ENCODE results near the gene FAM236A. TPM values are rescaled to one million over a fixed set of nuclear protein-coding genes. Genes with fewer than 3 reads are reported as not detected.
"Not testable (repeated sequence)": the region's sequence is repeated elsewhere in the genome, so short reads cannot be mapped to it uniquely, and the experiment has no call there.

FAM236A gene
- polyA plus RNA-seq (ENCODE audit: insufficient read depth in 1 of 5, insufficient read length in 5 of 5, low replicate concordance in 1 of 5): under 1 TPM in 2 of 5 donors, not detected in 3; 0.27 to 0.34 TPM
- long read RNA-seq, donor 1: 0 reads
- long read RNA-seq, donor 2: 0 reads
- long read RNA-seq, donor 3: 0 reads
- long read RNA-seq, donor 4: 0 reads
- long read RNA-seq, donor 5: 0 reads
- long read RNA-seq, donor 6: 0 reads
- long read RNA-seq, donor 7: 0 reads
- long read RNA-seq, donor 8: 0 reads

DNA sequence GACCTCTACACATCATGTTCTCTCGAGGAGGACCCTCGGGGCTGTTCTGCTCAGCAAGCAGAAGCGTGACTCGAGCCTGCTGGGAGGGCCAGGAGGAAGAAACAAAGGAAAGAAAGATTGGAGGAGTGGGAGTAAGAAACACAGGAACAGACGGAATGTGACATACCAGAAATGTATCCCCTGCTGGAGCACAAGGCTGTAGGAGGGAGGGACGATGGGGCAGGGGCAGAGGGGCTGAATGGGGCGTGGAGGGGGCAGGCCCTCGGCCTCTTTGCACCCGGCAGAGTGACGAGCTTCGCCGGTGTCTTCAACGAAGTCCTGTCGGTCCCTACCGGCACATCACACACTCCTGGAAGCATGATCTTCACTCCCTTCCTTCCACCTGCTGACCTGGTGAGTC is at the start of gene FAM236A:
Gene FAM236A, plus strand, starts transcription at position 301 of the 400 bp plus-strand sequence. Its CDS starts 57 bp downstream, at position 358.
- DNase-seq: not testable (repeated sequence)

DNA sequence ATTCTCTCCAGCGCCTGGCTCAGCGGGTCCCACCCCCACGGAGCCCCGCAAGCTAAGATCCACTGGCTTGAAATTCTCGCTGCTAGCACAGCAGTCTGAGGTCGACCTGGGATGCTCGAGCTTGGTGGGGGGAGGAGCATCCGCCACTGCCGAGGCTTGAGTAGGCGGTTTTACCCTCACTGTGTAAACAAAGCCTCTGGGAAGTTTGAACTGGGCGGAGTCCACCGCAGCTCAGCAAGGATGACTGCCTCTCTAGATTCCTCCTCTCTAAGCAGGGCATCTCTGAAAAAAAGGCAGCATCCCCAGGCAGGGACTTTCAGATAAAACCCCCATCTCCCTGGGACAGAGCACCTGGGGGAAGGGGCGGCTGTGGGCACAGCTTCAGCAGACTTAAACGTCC is 48.3 kb upstream of the FAM236A start:
- DNase-seq: not testable (repeated sequence)

DNA sequence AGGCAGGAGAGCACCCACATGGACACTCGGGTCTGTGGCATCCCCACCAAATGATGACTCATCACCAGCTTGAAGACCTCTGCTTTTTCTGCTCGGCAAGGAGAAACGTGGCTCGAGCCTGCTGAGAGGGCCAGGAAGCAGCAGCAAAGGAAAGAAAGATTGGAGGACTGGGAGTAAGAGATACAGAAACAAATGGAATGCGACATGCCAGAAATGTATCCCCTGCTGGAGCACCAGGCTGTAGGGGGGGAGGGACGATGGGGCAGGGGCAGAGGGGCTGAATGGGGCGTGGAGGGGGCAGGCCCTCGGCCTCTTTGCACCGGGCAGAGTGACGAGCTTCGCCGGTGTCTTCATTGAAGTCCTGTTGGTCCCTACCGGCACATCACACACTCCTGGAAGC is 25.7 kb upstream of the FAM236A start, which contains the start of gene FAM236C:
Gene FAM236C, plus strand, starts transcription at position 301 of the 400 bp plus-strand sequence. CDS start 100 bp downstream, outside the sequence.
- DNase-seq: not testable (repeated sequence)

DNA sequence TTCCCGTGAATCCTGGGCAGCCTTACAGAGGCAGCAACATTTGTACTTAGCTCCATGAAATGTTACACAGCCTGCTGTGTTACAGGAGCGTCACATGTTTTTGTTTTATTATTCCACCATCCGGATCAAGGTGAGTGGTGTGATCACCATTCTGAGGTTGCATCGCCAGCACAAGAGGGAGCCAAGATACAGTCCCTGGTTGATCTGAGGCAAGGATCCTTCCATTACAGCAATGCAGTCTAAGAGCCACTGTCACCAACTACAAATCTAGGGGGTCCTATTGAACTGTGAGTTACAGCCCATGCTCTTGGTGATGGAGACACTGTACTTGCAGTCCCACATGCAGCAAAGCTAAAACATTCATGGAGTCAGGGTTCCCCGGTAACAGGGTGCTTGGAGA is 21.9 kb upstream of the FAM236A start:
- not testable (repeated sequence) for DNase-seq

DNA sequence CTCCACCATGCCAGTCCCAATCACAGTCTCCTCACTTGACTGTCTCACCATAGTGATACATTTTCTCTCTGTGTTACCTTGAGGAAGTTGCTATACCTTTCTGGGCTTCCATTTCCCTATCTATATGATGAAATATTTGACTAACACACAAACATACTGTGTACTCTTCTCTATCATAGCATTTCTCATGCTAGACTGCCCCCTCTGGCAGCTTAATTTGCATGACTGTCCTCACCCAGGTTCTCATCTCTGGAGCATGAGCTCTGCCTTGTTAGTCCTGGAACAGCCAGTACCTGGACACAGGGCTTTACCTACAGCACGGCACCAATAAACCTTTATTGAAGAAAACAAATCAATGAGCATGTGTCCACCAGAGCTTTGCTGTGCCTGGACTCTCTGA is 5.7 kb upstream of the FAM236A start:
- DNase-seq: not testable (repeated sequence)

DNA sequence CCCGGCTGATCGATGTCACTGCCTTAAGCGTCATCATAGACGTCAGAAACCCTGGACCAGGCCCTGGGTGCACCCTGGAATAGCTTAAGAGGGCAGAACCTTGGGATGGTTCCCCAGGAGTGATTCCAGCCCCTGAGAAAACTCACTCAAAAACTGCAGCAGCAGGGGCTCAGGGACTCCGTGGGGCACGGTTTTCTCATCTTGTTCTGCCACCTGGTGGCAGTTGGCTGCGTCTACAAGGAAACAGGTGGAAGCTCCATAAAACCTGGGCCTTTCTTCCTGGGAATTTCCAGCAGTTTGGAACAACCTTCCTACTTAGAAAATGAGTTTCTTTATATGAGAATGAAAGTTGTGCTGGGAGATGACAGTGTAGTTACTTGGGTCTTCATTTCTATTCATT is 1.6 kb upstream of the FAM236A start:
- not testable (repeated sequence) for DNase-seq

DNA sequence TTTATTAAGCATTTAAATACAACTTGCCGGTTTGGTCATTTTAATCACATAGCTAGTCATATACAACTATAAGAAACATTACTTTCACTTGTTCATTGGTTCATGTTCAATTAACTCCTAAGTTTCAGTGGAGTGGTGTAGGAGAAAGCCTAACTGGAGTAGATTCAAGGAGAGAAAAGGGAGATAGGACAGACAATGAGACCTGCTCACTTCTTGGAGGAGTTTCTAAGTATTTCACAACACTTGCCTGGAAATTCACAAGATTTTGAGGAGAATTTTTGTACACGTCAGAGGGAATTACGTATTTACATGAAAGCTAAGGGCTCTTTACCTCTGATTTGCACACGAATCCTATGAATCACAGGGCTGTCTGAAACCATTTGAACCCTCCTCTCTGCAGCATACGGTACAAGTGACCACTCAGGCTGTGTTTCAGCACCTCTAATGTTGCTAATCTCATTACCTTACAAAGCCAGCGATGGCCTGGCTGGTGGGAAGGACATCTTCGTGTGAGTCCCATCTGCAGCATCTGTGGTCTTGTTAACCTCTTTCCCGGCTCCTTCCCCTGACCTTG is 1.0 kb upstream of the FAM236A start:
- not testable (repeated sequence) for DNase-seq

DNA sequence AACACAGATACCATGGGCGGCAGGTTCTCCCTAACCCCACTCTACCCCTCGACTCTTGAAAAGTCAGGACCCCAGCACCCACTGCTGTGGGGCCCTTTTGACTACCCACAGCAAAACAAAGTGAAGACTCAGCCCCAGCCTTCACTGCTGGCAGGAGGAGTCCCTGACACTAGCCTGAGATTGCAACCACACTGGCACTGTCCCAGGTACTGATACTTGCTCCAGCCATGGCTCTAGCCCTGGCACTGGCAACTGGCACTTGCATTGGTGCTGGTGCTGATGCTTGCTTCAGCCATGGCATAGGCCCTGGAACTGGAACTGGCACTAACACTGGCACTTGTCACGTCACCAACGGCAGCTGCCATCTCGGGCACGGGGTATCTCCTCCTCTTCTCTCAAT is 4.3 kb downstream of the FAM236A start:
- not testable (repeated sequence) for DNase-seq

DNA sequence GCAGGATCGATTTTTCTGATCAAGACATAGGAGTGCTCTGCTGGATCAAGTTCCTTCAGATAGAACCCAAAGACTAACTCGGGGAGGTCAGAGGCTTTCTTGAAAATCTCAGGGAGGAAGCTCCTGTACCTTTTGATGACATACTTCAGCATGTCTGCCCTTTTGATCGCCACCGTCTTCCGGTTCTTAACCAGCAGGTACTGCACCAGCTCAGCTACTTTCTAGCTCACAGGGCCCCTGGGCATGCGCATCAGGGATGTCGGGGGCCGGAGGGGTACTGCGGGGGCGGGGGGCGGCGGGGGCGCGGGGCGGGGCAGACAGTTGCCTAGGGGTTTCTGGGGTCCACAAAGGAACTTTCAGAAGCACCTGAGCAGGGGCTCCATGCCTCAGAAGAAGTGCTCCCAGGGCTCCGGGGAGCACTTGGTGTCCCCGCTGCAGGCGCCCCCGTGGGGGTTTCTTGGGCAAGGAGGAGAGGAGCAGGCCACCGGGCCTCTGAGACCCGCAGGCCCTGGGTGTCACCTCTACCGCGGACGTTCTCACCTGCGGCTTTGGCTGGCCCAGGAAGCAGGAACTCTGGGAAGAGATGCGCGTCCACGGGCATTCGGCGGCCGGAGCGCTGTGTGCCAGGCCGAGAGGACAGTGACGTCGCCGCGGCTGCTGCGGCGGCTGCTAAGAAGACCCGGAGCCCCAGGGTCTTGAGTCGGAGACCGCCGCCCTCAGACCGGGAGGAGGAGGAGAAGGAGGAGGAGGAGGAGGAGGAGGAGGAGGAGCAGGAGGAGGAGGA is 5.2 kb downstream of the FAM236A start:
- not testable (repeated sequence) for DNase-seq

DNA sequence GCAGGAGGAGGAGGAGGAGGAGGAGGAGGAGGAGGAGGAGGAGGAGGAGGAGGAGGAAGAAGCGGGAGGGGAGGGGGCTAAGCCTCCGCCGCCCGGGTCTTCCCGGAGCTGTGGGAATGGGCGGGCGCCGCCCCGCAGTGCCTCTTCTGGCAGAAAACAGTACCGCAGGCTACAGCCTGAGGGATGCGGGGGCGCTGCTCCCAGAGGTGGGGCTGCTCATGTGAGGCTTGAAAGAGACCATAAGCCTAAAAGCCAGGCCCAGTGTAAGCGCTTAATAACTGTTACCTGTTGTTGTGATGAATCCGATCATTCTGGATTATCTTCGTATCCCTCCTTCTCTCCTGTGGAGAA is 5.8 kb downstream of the FAM236A start, which contains the start of gene DMRTC1:
Gene DMRTC1, minus strand, starts transcription at position 19 of the 351 bp plus-strand sequence. CDS start 68,143 bp downstream, outside the sequence.
- not testable (repeated sequence) for DNase-seq

DNA sequence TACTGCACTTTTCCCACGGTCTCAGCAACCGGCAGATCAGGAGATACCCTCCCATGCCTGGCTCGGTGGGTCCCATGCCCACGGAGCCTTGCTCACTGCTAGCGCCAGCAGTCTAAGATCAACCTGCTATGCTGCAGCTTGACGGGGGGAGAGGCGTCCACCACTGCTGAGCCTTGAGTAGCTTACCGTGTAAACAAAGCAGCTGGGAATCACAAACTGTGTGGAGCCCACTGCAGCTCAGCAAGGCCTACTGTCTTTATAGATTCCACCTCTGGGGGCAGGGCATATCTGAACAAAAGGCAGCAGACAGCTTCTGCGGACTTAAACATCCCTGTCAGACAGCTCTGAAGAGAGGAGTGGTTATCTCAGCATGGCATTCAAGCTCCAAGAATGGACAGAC is 22.0 kb downstream of the FAM236A start:
- DNase-seq: not testable (repeated sequence)

DNA sequence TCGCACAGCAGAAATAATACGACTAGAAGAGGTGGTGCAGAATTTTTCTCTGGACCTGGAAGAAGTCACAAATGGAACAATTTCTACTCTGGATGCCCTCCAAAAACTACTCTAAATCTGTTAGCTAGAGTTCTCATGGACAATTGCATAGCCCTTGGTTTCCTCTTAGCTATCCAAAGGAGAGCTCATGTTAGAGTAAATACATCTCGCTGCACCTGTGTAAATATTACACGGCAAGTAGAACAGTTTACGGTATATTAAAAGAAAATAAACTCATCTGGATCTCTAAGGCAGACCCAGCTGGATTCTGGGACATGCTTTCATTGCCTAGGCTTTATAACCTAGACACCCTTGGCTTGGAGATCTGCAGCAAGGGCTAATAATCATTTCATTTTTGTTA is 33.9 kb downstream of the FAM236A start:
- DNase-seq: not testable (repeated sequence)

DNA sequence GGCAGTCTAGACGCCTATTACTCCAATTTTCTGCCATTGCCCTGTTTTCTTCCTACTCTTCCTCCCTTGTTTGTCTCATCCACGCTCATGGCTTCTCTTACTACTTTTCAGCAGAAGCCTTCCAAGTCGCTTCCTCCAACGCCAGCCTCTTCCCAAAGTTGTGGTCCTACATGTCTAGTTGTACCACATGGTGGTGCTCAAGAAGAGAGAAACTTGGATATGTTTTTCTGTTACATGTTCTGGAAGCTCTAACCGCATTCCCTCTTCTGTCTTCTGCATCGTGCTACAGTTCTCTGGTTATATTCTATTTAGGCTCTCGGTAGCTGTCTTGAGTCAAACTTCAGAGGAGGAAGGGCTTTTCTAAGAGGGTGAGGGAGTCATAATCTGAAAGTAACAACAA is 36.9 kb downstream of the FAM236A start:
- not testable (repeated sequence) for DNase-seq

DNA sequence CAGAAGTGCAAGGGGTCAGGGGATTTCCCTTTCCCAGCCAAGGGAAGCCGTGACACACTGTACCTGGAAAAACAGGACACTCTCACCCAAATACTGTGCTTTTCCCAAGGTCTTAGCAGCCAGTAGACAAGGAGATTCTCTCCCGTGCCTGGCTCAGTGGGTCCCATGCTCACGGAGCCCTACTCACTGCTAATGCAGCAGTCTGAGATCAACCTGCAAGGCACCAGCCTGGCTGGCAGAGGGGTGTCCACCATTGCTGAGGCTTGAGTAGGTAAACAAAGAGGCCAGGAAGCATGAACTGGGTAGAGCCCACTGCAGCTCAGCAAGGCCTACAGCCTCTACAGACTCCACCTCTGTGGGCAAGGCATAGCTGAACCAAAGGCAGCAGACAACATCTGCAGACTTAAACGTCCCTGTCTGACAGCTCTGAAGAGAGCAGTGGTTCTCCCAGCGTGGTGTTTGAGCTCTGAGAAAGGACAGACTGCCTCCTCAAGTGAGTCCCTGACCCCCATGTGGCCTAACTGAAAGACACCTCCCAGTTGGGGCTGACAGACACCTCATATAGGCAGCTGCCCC is 43.0 kb downstream of the FAM236A start:
- DNase-seq: not testable (repeated sequence)

Other genes with a start within 250 kb of the FAM236A start
- gene PHKA1, start 223.9 kb upstream of the FAM236A start, polyA plus RNA-seq (ENCODE audit: insufficient read depth in 1 of 5, insufficient read length in 5 of 5, low replicate concordance in 1 of 5): 1 to 10 TPM; 2.4 to 5.3 (median 4.2) TPM
- 1 to 10 TPM; 1.7 to 3.5 (median 2.9) TPM for gene DMRTC1B, start 161.3 kb upstream of the FAM236A start, polyA plus RNA-seq (ENCODE audit: insufficient read depth in 1 of 5, insufficient read length in 5 of 5, low replicate concordance in 1 of 5)
- gene FAM236B, start 155.5 kb upstream of the FAM236A start, polyA plus RNA-seq (ENCODE audit: insufficient read depth in 1 of 5, insufficient read length in 5 of 5, low replicate concordance in 1 of 5): not detected
- gene FAM236D, start 130.0 kb upstream of the FAM236A start, polyA plus RNA-seq (ENCODE audit: insufficient read depth in 1 of 5, insufficient read length in 5 of 5, low replicate concordance in 1 of 5): not detected
- not detected for gene FAM236C, start 25.6 kb upstream of the FAM236A start, polyA plus RNA-seq (ENCODE audit: insufficient read depth in 1 of 5, insufficient read length in 5 of 5, low replicate concordance in 1 of 5)
- 1 to 10 TPM in 1 of 5 donors, under 1 TPM in 4; 0.21 to 1.7 (median 0.41) TPM for gene DMRTC1, start 5.6 kb downstream of the FAM236A start, polyA plus RNA-seq (ENCODE audit: insufficient read depth in 1 of 5, insufficient read length in 5 of 5, low replicate concordance in 1 of 5)
- not detected for gene PABPC1L2B, start 64.7 kb downstream of the FAM236A start, polyA plus RNA-seq (ENCODE audit: insufficient read depth in 1 of 5, insufficient read length in 5 of 5, low replicate concordance in 1 of 5)
- under 1 TPM in 2 of 5 donors, not detected in 3; 0.05 to 0.07 TPM for gene PABPC1L2A, start 141.3 kb downstream of the FAM236A start, polyA plus RNA-seq (ENCODE audit: insufficient read depth in 1 of 5, insufficient read length in 5 of 5, low replicate concordance in 1 of 5)